Fibroblast of lung (primary cell): Measurements from ENCODE around the gene GRIA2. TPM values are rescaled to one million over a fixed set of nuclear protein-coding genes. Genes with fewer than 3 reads are reported as not detected.
"Not testable (repeated sequence)": the region's sequence is repeated elsewhere in the genome, so short reads cannot be mapped to it uniquely, and the experiment has no call there.

ENCODE experiments used
- DNase-seq, 2 donors: peaks; one replicate each; pipeline versions ENCODE4 v3.0.0 to v3.0.0-alpha.2; 2010; ENCODE audit warnings: low read depth in 2 of 2
- H2AFZ ChIP-seq: 2 replicates; pipeline ENCODE4 v1.5.1; 2012; ENCODE audit warnings: low read length, control low read depth, inconsistent platforms
- H3K27ac ChIP-seq: 2 replicates; pipeline ENCODE4 v1.5.1; 2011; ENCODE audit warnings: low read length, control low read depth; ENCODE audit not compliant: insufficient read depth
- H3K27me3 ChIP-seq: 2 replicates; pipeline ENCODE4 v1.5.1; 2011; ENCODE audit warnings: mild to moderate bottlenecking, low read length; ENCODE audit not compliant: control insufficient read depth, insufficient read depth
- H3K36me3 ChIP-seq: 2 replicates; pipeline ENCODE4 v1.5.1; 2011; ENCODE audit warnings: low read length; ENCODE audit not compliant: control insufficient read depth, insufficient read depth
- H3K4me1 ChIP-seq: 2 replicates; pipeline ENCODE4 v1.5.1; 2011; ENCODE audit warnings: low read length; ENCODE audit not compliant: control insufficient read depth, insufficient read depth; ENCODE audit errors: extremely low read depth
- H3K4me2 ChIP-seq: 2 replicates; pipeline ENCODE4 v1.5.1; 2011; ENCODE audit warnings: low read length, control low read depth; ENCODE audit not compliant: insufficient read depth; ENCODE audit errors: extremely low read depth
- H3K4me3 ChIP-seq, 4 experiments: fragments of 200-600 bp in 1 of 4; sonication (generic) in 1 of 4; replicated peaks in 1 of 4; 2 replicates each; pipeline ENCODE4 v1.5.1; 2011 to 2016; ENCODE audit warnings: low read length in 4 of 4, low read depth in 3 of 4, mild to moderate bottlenecking in 3 of 4, control low read depth in 2 of 4, inconsistent platforms in 1 of 4, mixed read lengths in 1 of 4; ENCODE audit not compliant: insufficient read depth in 1 of 4; ENCODE audit errors: control extremely low read depth in 1 of 4
- H3K79me2 ChIP-seq: 2 replicates; pipeline ENCODE4 v1.5.1; 2012; ENCODE audit warnings: mild to moderate bottlenecking, low read length, inconsistent platforms; ENCODE audit not compliant: control insufficient read depth, insufficient read depth
- H3K9ac ChIP-seq: 2 replicates; pipeline ENCODE4 v1.5.1; 2011; ENCODE audit warnings: mild to moderate bottlenecking, low read length, control low read depth; ENCODE audit not compliant: insufficient read depth
- H3K9me3 ChIP-seq: 2 replicates; pipeline ENCODE4 v1.5.1; 2012; ENCODE audit warnings: low read depth, low read length; ENCODE audit not compliant: control insufficient read depth, insufficient read depth
- H4K20me1 ChIP-seq: 2 replicates; pipeline ENCODE4 v1.5.1; 2011; ENCODE audit warnings: low read length; ENCODE audit not compliant: control insufficient read depth, insufficient read depth; ENCODE audit errors: extremely low read depth
- CTCF ChIP-seq, 2 donors: IDR thresholded peaks in 1 of 2; conservative IDR thresholded peaks in 1 of 2; 1 replicate in 1 of 2; 2 replicates in 1 of 2; pipeline ENCODE4 v1.5.1; 2011 to 2012; ENCODE audit warnings: low read length in 2 of 2, control low read depth in 1 of 2, inconsistent platforms in 1 of 2, low read depth in 1 of 2, mild to moderate bottlenecking in 1 of 2
- EZH2 ChIP-seq: IDR thresholded peaks from 2 replicates; pipeline ENCODE4 v1.5.1; 2012; ENCODE audit warnings: low read length, control low read depth, mild to moderate bottlenecking; ENCODE audit errors: missing control alignments
- polyA plus RNA-seq, 2 donors: library from polyadenylated mRNA; depleted of rRNA in 1 of 2; stranded (reverse) in 1 of 2; unstranded in 1 of 2; fragments of >200 nt; gene quantifications; 2 replicates each; pipeline ENCODE4 v1.2.1, GENCODE V29; 2011 to 2012; ENCODE audit warnings: missing spikeins in 1 of 2
- total RNA-seq: library from RNA; depleted of rRNA; stranded (reverse); fragments of >200 nt; gene quantifications from 2 replicates; pipeline ENCODE4 v1.2.1, GENCODE V29; 2014

GRIA2 gene
- total and polyA plus RNA-seq, 2 donors (not counting 1 experiment from before 2014, with no cell fraction given) = 0.17 TPM; not detected in 1

- no peaks in the 10 kb centered on the region for H3K36me3 ChIP-seq
- H3K4me2 ChIP-seq = no peak overlapping the region
- H3K4me3 ChIP-seq = no peak overlapping the region
- DNase-seq = no peak
- H3K9me3 ChIP-seq = no peaks in the 10 kb centered on the region
- no peaks in the 10 kb centered on the region for H3K27me3 ChIP-seq
- no peak overlapping the region for H3K9ac ChIP-seq
- no peak overlapping the region for H3K27ac ChIP-seq
- H4K20me1 ChIP-seq = no peaks in the 10 kb centered on the region
- no peaks in the 10 kb centered on the region for H3K4me1 ChIP-seq
- H2AFZ ChIP-seq = no peak overlapping the region
- no peak for TF ChIP-seq EZH2
- TF ChIP-seq CTCF (conservative IDR thresholded peaks at IDR 0.05 in 1 of 2, IDR thresholded peaks at IDR 0.05 in 1 of 2; ENCODE audit: low read depth in 1 of 2, low read length in 2 of 2) = no peak
- no peaks in the 10 kb centered on the region for H3K79me2 ChIP-seq
Measured at GRCh38 chr4:157246964-157247363, 26.4 kb downstream of the GRIA2 start.

GRCh38 chr4:157258165-157258564, 37.6 kb downstream of the GRIA2 start:
- H3K27ac ChIP-seq, H3K9me3 ChIP-seq, DNase-seq, H3K36me3 ChIP-seq, H3K9ac ChIP-seq, H3K4me1 ChIP-seq, H3K27me3 ChIP-seq, H3K4me2 ChIP-seq, H4K20me1 ChIP-seq, H3K79me2 ChIP-seq, H2AFZ ChIP-seq, H3K4me3 ChIP-seq: not testable (repeated sequence)

GRCh38 chr4:157265281-157265680, 44.8 kb downstream of the GRIA2 start:
- Histone ChIP-seq H3K9me3 (no peaks in the 10 kb centered on the region), H3K27me3 (no peaks in the 10 kb centered on the region), H3K9ac (no peak overlapping the region), H3K4me1 (no peaks in the 10 kb centered on the region), H2AFZ (no peak overlapping the region), H3K4me3 (no peak overlapping the region), H3K36me3 (no peaks in the 10 kb centered on the region), H4K20me1 (no peaks in the 10 kb centered on the region), H3K27ac (no peak overlapping the region), H3K4me2 (no peak overlapping the region), H3K79me2 (no peaks in the 10 kb centered on the region)
- peak; percentile 10 to 42 for DNase-seq
- TF ChIP-seq EZH2 (no peak), CTCF (conservative IDR thresholded peaks at IDR 0.05 in 1 of 2, IDR thresholded peaks at IDR 0.05 in 1 of 2; ENCODE audit: low read depth in 1 of 2, low read length in 2 of 2) (no peak)
